Transverse colon (tissue), 4 donors: ENCODE measurements around the gene GPR179.

Experiments used
- EP300 ChIP-seq: sonication (generic); formaldehyde crosslinking; IDR thresholded peaks from one replicate; pipeline ENCODE4 v1.6.1; 2017; ENCODE audit warnings: antibody characterized with exemption, low read depth
- POLR2A ChIP-seq: fragments of 450-650 bp; IDR thresholded peaks from one replicate; pipeline ENCODE4 v1.6.1; 2016; ENCODE audit warnings: antibody characterized with exemption, mild to moderate bottlenecking, moderate library complexity
- POLR2AphosphoS5 ChIP-seq, 3 donors: sonication (generic); formaldehyde crosslinking; IDR thresholded peaks; one replicate each; pipeline ENCODE4 v1.6.1; 2016; ENCODE audit warnings: antibody characterized with exemption in 3 of 3
- TF ChIP-seq, protein P1 (sequence below), 5 experiments: fragments of 200-600 bp in 3 of 5; fragments of 450-650 bp in 2 of 5; sonication (generic) in 3 of 5; IDR thresholded peaks; 1 replicate in 2 of 5; 2 replicates in 3 of 5; pipeline ENCODE4 v1.5.1; 2016 to 2017; ENCODE audit warnings: antibody characterized with exemption in 5 of 5, inconsistent platforms in 3 of 5, mild to moderate bottlenecking in 2 of 5, moderate library complexity in 1 of 5

DNA sequence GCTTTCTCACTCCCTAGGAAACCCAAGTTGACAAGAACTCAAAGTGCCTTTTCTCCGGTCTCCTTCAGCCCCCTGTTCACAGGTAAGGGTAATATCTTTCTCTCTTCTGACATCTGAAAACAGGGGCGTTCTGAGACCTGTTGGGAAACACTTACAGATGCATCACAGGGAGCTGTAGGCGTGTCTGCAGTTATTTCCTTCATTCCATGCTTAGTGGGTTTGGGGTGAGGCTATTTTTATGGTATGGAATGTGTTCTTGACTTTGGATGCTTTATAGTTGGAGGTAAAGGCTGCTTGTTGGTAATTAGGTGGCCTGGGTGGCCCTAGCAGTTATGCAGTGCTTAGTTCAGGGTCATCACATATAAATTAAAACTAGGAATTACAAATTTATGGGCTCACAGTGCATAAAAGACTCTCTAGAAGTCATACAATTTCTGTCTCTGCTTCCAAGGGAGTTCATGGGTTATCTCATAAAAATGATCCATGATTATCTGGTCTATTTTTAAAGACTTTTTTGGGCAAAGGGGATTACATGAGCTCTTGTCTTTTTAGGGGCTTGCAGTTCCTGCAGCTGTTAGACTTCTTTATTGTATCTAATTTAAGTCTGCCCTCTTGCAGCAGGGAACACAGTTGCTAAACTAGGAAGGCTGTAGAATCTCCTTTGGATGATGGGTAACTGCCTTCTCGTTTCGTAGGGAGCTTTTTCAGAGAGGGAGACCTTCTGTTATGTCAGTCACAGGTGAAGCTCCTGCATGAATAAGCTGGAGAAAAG, 18.1 kb upstream of the GPR179 start:
- TF ChIP-seq, protein P1, sequence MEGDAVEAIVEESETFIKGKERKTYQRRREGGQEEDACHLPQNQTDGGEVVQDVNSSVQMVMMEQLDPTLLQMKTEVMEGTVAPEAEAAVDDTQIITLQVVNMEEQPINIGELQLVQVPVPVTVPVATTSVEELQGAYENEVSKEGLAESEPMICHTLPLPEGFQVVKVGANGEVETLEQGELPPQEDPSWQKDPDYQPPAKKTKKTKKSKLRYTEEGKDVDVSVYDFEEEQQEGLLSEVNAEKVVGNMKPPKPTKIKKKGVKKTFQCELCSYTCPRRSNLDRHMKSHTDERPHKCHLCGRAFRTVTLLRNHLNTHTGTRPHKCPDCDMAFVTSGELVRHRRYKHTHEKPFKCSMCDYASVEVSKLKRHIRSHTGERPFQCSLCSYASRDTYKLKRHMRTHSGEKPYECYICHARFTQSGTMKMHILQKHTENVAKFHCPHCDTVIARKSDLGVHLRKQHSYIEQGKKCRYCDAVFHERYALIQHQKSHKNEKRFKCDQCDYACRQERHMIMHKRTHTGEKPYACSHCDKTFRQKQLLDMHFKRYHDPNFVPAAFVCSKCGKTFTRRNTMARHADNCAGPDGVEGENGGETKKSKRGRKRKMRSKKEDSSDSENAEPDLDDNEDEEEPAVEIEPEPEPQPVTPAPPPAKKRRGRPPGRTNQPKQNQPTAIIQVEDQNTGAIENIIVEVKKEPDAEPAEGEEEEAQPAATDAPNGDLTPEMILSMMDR (IDR thresholded peaks at IDR 0.05): no peak
- TF ChIP-seq POLR2A (no peak), POLR2AphosphoS5 (IDR thresholded peaks at IDR 0.05) (no peak), EP300 (no peak)
